ENCODE results near the gene ZP1.
A peak's percentile ranks its signal among the peaks of the same experiment; 100 is the strongest.

The ZP1 gene

DNA sequence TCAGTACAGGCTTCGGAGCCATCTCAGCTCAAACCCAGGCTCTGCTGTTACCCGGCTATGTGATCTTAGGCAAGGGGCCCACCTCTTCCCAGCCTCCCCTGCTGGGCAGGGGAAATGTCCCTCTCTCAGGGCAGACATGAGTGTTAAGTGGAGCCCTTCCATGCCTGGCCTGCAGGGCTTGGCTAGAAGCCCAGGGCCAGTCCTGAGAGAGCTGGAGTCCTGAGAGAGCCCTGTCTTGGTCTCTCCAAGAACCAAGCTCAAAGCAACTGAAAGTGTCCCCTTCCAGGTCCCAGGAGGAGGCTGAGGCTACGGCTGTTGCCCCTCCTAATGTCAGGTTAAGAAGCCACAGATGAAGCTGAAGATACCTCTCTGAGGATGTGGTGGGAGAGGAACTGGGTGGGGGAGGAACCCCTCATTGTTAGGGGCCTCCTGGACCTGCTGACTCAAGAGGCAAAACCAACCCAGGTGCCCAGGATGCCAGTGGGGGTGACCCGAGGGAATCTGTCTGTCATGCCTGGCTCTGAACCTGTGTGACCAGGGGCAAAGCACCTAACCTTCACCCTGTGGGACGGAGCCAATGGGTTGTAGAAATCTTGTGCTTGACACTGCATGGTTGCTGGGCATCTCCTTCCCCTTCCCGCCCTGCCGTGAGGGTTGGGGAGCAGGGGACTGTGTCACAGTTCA, 4.2 kb downstream of the ZP1 start:
- no peak for DNase-seq (ENCODE audit: insufficient read length, low spot score)
- no peak for FAIRE-seq
- no peak for TF ChIP-seq POLR2A (IDR thresholded peaks at IDR 0.05; ENCODE audit: low read depth, low read length)

DNA sequence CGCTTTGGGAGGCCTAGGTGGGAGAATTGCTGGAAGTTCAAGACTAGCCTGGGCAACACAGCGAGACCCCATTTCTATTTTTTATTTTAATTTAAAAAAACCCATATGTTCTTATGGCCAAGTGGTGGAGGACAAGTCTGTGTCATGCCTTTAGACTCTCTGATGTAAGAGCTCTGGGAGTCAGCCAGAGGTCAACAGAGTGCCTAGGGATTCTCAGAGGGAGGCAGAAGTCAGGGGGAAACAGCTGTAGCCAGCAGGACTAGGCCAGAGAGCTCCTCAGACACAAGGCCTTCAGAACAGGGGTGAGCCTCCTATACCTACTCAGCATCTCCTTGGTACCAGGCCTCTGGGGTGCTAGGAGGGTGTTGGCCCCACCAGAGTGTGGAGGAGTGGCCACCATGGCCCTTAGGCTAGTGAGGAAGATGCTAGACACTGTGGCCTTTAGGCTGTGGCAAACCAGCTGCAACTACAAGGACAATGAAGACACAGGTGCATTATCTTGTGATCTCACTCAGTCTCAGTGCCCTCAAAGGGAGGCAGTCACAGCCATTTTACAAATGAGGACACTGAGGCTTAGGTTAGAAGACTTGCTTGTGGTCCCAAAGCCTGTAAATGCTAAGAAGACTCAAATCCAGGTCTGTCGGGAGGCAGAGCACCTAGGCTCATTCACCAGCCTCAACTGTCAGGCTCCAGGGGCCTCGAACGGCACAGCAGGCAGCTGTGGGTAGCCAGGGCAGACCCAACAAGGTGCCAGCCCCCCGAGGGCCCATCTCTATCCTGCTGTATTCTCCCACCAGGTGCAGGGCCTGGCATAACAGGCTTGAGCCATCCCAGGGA, 5.0 kb downstream of the ZP1 start:
- FAIRE-seq (no peak), DNase-seq (ENCODE audit: insufficient read length, low spot score) (no peak)
- no peak for TF ChIP-seq POLR2A (IDR thresholded peaks at IDR 0.05; ENCODE audit: low read depth, low read length)

DNA sequence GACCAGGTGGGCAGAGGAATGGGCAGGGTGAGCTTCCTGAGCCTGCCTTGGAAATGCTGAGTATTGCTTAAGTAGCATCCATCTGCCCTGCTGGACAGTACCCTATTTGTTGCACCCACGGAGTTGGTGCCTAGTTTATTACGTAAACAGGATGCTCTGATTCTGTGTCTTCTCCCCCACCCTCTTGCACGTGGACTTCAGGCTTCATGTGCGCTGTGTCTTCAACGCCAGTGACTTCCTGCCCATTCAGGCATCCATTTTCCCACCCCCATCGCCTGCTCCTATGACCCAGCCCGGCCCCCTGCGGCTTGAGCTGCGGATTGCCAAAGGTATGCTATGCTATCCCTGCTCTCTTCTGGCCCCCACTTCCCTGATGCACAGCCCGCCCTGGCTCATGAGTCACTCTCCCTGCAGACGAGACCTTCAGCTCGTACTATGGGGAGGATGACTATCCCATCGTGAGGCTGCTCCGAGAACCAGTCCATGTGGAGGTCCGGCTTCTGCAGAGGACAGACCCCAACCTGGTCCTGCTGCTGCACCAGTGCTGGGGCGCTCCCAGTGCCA, 5.7 kb downstream of the ZP1 start:
- FAIRE-seq = peak; percentile 41
- peak; percentile 90 for DNase-seq (ENCODE audit: insufficient read length, low spot score)
- 0 out of 2 replicates have a peak, but pooled peaks have one; percentile 3 for TF ChIP-seq POLR2A (IDR thresholded peaks at IDR 0.05; ENCODE audit: low read depth, low read length)

DNA sequence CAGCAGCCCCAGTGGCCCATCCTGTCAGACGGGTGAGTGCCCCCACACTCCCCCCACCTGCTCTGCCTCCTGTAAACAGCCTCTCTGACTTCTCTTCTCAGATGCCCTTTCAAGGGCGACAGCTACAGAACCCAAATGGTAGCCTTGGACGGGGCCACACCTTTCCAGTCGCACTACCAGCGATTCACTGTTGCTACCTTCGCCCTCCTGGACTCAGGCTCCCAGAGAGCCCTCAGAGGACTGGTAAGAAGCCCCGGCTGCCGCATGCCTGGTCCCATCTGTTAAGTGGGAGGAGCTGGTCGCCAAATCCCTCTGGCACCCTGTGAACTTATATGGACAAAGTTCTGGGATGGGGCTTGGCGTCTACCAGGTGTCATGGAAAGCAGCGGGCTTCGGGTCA, 6.2 kb downstream of the ZP1 start:
- DNase-seq (ENCODE audit: insufficient read length, low spot score) (no peak), FAIRE-seq (no peak)
- TF ChIP-seq POLR2A (IDR thresholded peaks at IDR 0.05; ENCODE audit: low read depth, low read length) = no peak

DNA sequence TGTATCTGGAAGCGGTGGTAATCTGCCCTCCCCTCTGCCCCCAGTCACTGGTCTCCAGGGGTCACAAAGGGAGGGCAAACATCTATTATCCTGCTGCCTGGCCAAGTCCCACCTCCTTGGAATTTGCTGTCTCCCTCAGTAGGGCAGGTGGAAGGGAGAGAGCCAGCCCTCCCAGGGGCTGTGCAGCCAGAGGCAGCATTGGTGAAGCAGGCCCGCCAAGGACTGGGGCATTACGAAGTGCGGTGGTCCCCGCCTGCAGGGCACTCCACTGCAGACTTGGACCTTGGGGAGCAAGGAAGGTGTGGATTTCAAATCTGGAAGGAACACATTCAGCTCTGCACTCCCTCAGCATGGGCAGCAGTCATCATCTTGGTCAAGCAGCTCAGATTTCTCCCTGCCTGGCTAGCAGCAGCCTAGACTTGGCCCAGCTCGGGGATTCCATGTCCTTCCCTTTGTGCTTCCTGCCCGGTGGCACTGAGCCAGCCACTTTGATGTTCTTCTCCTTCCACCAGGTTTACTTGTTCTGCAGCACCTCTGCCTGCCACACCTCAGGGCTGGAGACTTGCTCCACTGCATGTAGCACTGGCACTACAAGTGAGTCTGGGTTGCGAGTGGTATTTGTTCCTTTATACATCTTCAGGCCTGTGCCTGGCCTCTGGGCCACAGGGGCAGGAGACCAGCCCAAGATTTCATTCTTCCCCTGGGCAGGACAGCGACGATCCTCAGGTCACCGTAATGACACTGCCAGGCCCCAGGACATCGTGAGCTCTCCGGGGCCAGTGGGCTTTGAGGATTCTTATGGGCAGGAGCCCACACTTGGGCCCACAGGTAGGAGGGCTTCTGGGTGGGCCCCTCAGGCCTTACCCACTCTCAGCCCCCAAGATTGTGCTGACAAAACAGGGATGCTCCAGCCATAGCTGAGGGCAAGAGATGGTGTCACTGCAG, 7.4 kb downstream of the ZP1 start:
- FAIRE-seq = no peak
- DNase-seq (ENCODE audit: insufficient read length, low spot score) = no peak
- no peak for TF ChIP-seq POLR2A (IDR thresholded peaks at IDR 0.05; ENCODE audit: low read depth, low read length)

DNA sequence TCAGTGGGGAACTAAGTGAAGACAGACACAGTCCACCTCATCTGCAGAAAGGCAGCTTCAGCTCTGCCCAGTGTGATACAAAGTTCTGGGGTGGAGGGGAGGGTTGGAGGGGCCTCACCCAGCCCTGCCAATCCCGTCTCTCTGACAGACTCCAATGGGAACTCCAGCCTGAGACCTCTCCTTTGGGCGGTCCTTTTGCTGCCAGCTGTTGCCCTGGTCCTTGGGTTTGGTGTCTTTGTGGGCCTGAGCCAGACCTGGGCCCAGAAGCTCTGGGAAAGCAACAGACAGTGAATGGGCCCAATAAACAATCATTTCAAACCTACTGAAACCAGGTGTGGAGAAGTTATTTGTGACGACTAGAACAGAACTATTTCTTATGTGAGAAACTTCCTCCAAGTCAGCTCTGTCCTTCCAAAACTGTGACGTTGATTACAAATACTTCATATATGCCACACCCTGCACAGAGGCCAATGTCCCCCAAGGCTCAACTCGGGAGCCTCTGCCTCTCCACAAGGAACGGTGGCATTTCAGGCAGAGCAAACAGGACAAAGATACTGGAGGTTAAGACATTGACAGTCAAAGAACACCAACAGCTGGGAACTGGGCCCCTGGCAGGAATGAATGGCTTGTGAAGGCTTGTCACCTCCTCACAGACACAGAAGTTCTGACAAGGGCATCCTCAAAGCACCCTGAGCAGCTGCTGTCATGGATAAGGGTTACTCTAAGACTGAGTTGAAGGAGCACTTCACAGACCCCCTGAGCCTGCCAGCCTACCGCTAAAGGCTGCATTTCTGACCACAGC, 8.2 kb downstream of the ZP1 start:
- DNase-seq (ENCODE audit: insufficient read length, low spot score) = no peak
- no peak for TF ChIP-seq POLR2A (IDR thresholded peaks at IDR 0.05; ENCODE audit: low read depth, low read length)
- no peak for FAIRE-seq

DNA sequence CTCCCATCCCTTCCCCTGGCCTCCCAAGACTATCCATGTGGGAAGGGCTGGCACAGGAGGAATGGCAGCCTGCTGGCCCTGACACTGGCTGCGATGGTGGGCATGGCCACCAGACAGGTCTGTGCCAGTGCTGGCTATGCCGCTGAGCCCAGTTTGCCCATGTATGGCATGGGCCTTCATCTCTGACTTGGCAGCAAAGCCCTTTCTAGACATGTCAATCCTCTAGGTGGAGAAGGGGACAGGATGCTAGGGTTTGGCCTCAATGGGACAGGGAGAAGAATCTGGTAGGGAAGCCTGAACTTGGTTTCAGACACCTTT, 8.8 kb downstream of the ZP1 start:
- no peak for TF ChIP-seq POLR2A (IDR thresholded peaks at IDR 0.05; ENCODE audit: low read depth, low read length)
- FAIRE-seq = no peak
- DNase-seq (ENCODE audit: insufficient read length, low spot score) = no peak

DNA sequence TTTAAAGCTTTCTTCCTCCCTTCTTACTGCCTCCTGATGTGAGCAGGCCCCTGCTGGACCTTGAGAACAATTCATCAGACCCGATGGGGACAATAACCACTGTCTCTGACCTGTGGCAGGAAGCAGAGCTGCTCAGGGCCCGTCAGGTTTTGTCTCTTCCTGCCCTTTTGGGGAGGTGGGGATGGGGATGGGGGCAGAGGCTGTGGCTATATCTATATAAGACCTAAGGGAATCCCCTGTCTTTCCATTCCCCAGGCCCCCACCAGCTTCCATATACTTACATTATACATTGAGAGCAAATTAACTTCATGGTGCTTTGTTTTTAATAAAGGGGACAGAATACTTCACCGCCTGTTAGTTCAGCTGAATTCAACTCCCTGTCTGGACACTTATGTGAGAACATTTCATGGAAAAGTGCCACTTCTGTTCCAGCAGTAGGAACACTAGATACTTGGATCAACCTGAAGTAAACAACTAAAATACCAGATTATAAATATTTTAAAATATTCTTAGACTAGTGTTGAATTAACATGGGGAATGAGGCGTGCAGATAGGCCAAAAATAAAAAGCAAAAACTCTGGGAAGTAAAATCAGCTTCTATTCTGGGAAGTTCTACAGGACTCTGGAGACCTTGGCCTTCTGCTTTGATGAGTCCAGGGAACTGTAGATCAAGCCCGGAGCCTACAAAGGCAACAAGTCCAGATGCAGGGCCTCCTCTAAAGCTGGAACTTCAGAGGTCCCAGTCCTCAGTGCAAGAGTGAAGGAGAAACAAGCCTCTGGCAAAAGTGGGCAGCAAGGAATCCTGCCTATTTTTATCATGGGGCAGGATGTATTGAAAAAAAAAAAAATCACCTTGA, 11.1 kb downstream of the ZP1 start:
- FAIRE-seq (no peak), DNase-seq (ENCODE audit: insufficient read length, low spot score) (no peak)
- TF ChIP-seq POLR2A (IDR thresholded peaks at IDR 0.05; ENCODE audit: low read depth, low read length) = no peak

DNA sequence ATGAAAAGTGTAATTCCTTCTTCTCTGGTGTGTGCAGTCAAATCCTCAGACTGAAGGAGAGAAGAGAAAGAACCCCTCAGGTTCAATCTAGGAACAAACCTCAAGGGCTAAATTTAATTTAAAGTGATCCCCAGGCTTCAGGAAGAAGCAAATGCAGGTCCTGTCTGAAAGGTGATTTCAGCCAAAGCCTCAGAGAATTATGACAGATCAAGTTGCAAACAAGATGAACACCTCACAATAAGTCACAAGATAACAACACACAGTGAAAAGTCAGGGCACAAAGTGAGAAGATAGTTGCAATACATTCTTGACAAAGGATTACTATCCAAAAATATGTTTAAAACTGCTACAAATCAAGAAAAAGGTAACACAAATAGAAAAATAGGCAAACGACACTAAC, 11.8 kb downstream of the ZP1 start:
- FAIRE-seq (no peak), DNase-seq (ENCODE audit: insufficient read length, low spot score) (no peak)
- TF ChIP-seq POLR2A (IDR thresholded peaks at IDR 0.05; ENCODE audit: low read depth, low read length) = no peak

DNA sequence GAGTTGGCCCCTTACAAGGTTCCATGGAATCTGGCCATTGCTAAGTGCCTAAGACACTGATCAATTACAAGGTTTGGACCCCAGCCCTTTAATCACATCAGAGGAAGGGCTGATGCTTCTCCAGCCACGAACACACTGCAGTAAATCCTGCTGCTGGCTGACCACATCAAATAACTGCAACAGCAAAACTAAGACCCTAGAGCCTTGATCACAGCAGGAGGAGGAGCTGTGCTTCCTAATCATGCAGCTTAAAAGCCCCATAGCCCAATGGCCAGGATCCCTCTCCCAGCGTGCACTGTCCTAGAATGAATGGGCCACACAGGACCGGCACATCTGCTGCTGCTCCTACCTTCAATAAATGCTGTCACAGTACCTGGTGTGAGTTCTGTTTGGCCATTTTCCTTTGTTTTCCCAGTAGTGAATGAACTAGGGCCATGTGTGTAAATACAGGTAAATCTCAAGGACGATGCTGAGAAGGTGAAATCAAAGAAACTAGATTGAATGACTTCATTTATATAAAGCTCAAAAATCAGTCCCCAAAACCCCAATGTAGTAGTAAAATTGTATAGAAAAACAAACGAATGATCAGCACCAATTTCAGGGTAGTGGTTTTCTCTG, 12.7 kb downstream of the ZP1 start:
- DNase-seq (ENCODE audit: insufficient read length, low spot score) (no peak), FAIRE-seq (no peak)
- TF ChIP-seq POLR2A (IDR thresholded peaks at IDR 0.05; ENCODE audit: low read depth, low read length) = no peak

DNA sequence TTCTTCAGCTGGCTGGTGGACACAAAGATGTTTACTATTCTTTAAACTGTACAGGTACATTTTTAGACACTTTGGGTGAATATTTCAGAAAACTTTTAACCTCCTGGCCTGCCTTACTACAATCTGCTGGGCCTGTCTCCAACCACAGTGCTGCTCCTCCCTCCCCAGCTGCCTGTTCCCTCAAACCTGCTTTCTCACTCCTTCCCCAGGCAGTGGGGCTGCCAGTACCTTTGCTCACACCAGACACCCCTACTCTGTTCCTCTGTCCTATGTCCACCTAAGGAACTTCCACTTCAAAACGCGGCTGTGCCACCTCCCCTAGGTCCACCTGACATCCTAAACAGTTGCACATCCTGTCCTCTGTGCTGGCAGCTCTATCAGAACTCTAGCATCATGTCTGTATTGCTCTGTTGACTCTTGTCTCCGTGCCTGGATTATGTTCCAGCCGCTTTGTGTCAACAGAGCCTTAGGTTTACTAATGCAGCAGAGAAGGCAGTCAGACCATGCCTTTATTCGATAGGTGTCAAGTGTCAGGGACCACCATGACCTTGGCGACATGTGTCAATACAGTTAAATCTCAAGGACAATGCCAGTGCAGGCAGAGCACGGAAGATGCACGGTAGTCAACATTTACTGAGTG, 13.4 kb downstream of the ZP1 start:
- FAIRE-seq = no peak
- no peak for DNase-seq (ENCODE audit: insufficient read length, low spot score)

More for the DNA sequence above, 13.4 kb downstream of the ZP1 start:
- TF ChIP-seq POLR2A (IDR thresholded peaks at IDR 0.05; ENCODE audit: low read depth, low read length) = no peak

Data from H54 (cell line).